HepG2 (cell line): Measurements from ENCODE around the gene PDZD2. TPM values are rescaled to one million over a fixed set of nuclear protein-coding genes. Genes with fewer than 3 reads are reported as not detected.

Source experiments
- ADNP ChIP-seq: sonication (generic); formaldehyde crosslinking; IDR thresholded peaks from 2 replicates; pipeline ENCODE4 v1.4.0; 2020; ENCODE audit warnings: missing genetic modification reagents
- AGO2 ChIP-seq: fragments of 200-400 bp; formaldehyde crosslinking; optimal IDR thresholded peaks from 2 replicates; pipeline ENCODE3; 2017; ENCODE audit warnings: mild to moderate bottlenecking, low read depth, low read length, moderate library complexity
- BHLHE40 ChIP-seq: IDR thresholded peaks from 2 replicates; pipeline ENCODE4 v1.6.1; 2011; ENCODE audit warnings: low read length, improper control_type of control experiment
- NR2F6 ChIP-seq, 2 experiments: IDR thresholded peaks; 2 replicates each; pipeline ENCODE4 v1.6.1; 2016; ENCODE audit warnings: antibody characterized with exemption in 1 of 2, mild to moderate bottlenecking in 1 of 2
- NR3C1 ChIP-seq: sonication (generic); formaldehyde crosslinking; IDR thresholded peaks from 2 replicates; pipeline ENCODE4 v1.4.0; 2020; ENCODE audit warnings: missing genetic modification reagents
- PHF20 ChIP-seq: sonication (generic); formaldehyde crosslinking; IDR thresholded peaks from 2 replicates; pipeline ENCODE4 v1.5.0; 2020; ENCODE audit warnings: mild to moderate bottlenecking, missing genetic modification reagents
- SOX6 ChIP-seq, 2 experiments: fragments of 450-650 bp in 1 of 2; sonication (generic) in 1 of 2; formaldehyde crosslinking in 1 of 2; IDR thresholded peaks; 2 replicates each; pipeline versions ENCODE4 v1.4.0 to v1.6.1; 2017 to 2020; ENCODE audit warnings: antibody characterized with exemption in 1 of 2, mild to moderate bottlenecking in 1 of 2, missing genetic modification reagents in 1 of 2
- TARDBP ChIP-seq: sonication (generic); formaldehyde crosslinking; IDR thresholded peaks from 2 replicates; pipeline ENCODE4 v1.8.0; 2022; ENCODE audit warnings: mild to moderate bottlenecking, missing genetic modification reagents
- TBX3 ChIP-seq: fragments of 450-650 bp; IDR thresholded peaks from 2 replicates; pipeline ENCODE4 v1.6.1; 2017; ENCODE audit warnings: antibody characterized with exemption, mild to moderate bottlenecking, inconsistent platforms, borderline replicate concordance
- ZFY ChIP-seq: sonication (generic); formaldehyde crosslinking; IDR thresholded peaks from 2 replicates; pipeline ENCODE4 v1.4.0; 2020; ENCODE audit warnings: missing genetic modification reagents
- ZNF282 ChIP-seq: fragments of 450-650 bp; IDR thresholded peaks from 2 replicates; pipeline ENCODE4 v1.6.1; 2018; ENCODE audit not compliant: partially characterized antibody
- ZNF296 ChIP-seq: sonication (generic); formaldehyde crosslinking; conservative IDR thresholded peaks from 2 replicates; pipeline ENCODE4 v1.5.0; 2020; ENCODE audit warnings: mild to moderate bottlenecking, missing genetic modification reagents
- ZNF567 ChIP-seq: sonication (generic); formaldehyde crosslinking; IDR thresholded peaks from 2 replicates; pipeline ENCODE4 v1.8.1; 2023; ENCODE audit warnings: mild to moderate bottlenecking, missing genetic modification reagents, borderline replicate concordance
- ZNF713 ChIP-seq: sonication (generic); formaldehyde crosslinking; IDR thresholded peaks from 2 replicates; pipeline ENCODE4 v1.4.0; 2020; ENCODE audit warnings: mild to moderate bottlenecking, missing genetic modification reagents
- polyA plus RNA-seq, 8 experiments: library from polyadenylated mRNA; depleted of rRNA in 3 of 8; stranded (reverse) in 7 of 8; unstranded in 1 of 8; fragments of >200 nt; fragmentation: Illumina TruSeq in 4 of 8; extraction: Trizol in 4 of 8; gene quantifications; 2 replicates each; pipeline versions ENCODE4 v1.2.1 to v1.2.3, GENCODE V29; 2011 to 2016; ENCODE audit warnings: low read depth in 4 of 8, missing spikeins in 1 of 8, mixed read lengths in 1 of 8; ENCODE audit not compliant: insufficient read depth in 1 of 8
- total RNA-seq, 5 experiments: library from RNA; depleted of rRNA; stranded (reverse); fragments of >200 nt; fragmentation: Illumina TruSeq; extraction: Trizol; gene quantifications; 2 replicates each; pipeline ENCODE4 v1.2.3, GENCODE V29; 2016; ENCODE audit warnings: low read depth in 1 of 5
- TF ChIP-seq, protein P1 (sequence below): sonication (generic); formaldehyde crosslinking; IDR thresholded peaks from 2 replicates; pipeline ENCODE4 v1.4.0; 2020; ENCODE audit warnings: missing genetic modification reagents
- TF ChIP-seq, protein P2 (sequence below): sonication (generic); formaldehyde crosslinking; IDR thresholded peaks from 2 replicates; pipeline ENCODE4 v1.5.1; 2020; ENCODE audit warnings: missing genetic modification reagents, mild to moderate bottlenecking, borderline replicate concordance
- TF ChIP-seq, protein P3 (sequence below): sonication (generic); formaldehyde crosslinking; IDR thresholded peaks from 2 replicates; pipeline ENCODE4 v1.4.0; 2020; ENCODE audit warnings: missing genetic modification reagents
- TF ChIP-seq, protein P4 (sequence below): sonication (generic); formaldehyde crosslinking; IDR thresholded peaks from 2 replicates; pipeline ENCODE4 v1.5.1; 2020; ENCODE audit warnings: mild to moderate bottlenecking, missing genetic modification reagents, moderate library complexity

PDZD2 gene
- total and polyA plus RNA-seq, 2 of the 13 experiments (the other 11 are each of a cell fraction or from before 2014, with no cell fraction given) = 0.04 TPM; not detected in 1

DNA sequence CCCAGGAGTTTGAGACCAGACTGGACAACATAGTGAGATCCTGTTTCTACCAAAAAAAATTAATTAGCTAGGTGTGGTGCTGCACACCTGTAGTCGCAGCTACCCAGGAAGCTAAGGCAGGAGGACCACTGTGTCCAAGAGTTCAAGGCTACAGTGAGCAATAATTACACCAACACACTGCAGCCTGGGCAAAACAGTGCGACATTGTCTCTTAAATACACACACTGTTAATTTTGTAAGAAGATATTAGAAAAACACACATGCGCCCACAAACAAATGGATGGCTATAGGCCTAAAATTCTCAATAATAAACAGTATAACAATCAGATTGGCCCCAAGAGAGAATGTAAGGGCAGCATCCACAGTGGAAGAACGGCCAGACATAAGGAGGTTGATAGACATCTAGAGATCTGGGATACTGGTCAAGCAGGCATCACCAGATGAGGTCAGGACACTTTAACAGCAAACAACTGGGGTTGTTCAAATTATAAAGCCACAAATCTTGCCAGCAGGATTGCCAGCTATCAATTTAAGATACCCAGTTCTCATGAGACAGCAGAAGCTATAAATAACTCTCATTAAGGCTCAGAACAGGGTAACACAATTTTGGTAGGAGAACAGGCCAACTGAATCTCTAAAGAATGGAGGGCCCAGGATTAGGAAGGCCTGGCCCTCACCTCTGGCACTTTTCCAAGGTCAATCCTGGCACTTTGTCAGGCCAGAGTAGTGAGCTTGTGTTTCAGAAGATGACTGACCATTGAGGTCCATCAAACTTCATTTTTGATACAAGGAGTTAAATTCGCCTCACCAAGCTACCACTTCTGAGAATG, 505.7 kb downstream of the PDZD2 start (continued):
- no peak for TF ChIP-seq AGO2
- TF ChIP-seq ADNP (CRISPR knock-in tag) = no peak
- no peak for TF ChIP-seq NR3C1
- TF ChIP-seq, protein P1, sequence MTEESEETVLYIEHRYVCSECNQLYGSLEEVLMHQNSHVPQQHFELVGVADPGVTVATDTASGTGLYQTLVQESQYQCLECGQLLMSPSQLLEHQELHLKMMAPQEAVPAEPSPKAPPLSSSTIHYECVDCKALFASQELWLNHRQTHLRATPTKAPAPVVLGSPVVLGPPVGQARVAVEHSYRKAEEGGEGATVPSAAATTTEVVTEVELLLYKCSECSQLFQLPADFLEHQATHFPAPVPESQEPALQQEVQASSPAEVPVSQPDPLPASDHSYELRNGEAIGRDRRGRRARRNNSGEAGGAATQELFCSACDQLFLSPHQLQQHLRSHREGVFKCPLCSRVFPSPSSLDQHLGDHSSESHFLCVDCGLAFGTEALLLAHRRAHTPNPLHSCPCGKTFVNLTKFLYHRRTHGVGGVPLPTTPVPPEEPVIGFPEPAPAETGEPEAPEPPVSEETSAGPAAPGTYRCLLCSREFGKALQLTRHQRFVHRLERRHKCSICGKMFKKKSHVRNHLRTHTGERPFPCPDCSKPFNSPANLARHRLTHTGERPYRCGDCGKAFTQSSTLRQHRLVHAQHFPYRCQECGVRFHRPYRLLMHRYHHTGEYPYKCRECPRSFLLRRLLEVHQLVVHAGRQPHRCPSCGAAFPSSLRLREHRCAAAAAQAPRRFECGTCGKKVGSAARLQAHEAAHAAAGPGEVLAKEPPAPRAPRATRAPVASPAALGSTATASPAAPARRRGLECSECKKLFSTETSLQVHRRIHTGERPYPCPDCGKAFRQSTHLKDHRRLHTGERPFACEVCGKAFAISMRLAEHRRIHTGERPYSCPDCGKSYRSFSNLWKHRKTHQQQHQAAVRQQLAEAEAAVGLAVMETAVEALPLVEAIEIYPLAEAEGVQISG (CRISPR knock-in tag) = no peak
- peak; percentile 35; the same call in 1 of the 2 replicates for TF ChIP-seq TBX3
- no peak for TF ChIP-seq SOX6 (IDR thresholded peaks at IDR 0.05)
- peak; percentile 54 for TF ChIP-seq SOX6 (CRISPR knock-in tag; IDR thresholded peaks at IDR 0.05)
- no peak for TF ChIP-seq TARDBP (CRISPR knock-in tag)
- no peak for TF ChIP-seq PHF20
- TF ChIP-seq, protein P2, sequence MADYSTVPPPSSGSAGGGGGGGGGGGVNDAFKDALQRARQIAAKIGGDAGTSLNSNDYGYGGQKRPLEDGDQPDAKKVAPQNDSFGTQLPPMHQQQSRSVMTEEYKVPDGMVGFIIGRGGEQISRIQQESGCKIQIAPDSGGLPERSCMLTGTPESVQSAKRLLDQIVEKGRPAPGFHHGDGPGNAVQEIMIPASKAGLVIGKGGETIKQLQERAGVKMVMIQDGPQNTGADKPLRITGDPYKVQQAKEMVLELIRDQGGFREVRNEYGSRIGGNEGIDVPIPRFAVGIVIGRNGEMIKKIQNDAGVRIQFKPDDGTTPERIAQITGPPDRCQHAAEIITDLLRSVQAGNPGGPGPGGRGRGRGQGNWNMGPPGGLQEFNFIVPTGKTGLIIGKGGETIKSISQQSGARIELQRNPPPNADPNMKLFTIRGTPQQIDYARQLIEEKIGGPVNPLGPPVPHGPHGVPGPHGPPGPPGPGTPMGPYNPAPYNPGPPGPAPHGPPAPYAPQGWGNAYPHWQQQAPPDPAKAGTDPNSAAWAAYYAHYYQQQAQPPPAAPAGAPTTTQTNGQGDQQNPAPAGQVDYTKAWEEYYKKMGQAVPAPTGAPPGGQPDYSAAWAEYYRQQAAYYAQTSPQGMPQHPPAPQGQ (CRISPR knock-in tag) = no peak
- no peak for TF ChIP-seq NR2F6 (IDR thresholded peaks at IDR 0.05)
- TF ChIP-seq NR2F6 (CRISPR knock-in tag; IDR thresholded peaks at IDR 0.05) = no peak
- TF ChIP-seq, protein P3, sequence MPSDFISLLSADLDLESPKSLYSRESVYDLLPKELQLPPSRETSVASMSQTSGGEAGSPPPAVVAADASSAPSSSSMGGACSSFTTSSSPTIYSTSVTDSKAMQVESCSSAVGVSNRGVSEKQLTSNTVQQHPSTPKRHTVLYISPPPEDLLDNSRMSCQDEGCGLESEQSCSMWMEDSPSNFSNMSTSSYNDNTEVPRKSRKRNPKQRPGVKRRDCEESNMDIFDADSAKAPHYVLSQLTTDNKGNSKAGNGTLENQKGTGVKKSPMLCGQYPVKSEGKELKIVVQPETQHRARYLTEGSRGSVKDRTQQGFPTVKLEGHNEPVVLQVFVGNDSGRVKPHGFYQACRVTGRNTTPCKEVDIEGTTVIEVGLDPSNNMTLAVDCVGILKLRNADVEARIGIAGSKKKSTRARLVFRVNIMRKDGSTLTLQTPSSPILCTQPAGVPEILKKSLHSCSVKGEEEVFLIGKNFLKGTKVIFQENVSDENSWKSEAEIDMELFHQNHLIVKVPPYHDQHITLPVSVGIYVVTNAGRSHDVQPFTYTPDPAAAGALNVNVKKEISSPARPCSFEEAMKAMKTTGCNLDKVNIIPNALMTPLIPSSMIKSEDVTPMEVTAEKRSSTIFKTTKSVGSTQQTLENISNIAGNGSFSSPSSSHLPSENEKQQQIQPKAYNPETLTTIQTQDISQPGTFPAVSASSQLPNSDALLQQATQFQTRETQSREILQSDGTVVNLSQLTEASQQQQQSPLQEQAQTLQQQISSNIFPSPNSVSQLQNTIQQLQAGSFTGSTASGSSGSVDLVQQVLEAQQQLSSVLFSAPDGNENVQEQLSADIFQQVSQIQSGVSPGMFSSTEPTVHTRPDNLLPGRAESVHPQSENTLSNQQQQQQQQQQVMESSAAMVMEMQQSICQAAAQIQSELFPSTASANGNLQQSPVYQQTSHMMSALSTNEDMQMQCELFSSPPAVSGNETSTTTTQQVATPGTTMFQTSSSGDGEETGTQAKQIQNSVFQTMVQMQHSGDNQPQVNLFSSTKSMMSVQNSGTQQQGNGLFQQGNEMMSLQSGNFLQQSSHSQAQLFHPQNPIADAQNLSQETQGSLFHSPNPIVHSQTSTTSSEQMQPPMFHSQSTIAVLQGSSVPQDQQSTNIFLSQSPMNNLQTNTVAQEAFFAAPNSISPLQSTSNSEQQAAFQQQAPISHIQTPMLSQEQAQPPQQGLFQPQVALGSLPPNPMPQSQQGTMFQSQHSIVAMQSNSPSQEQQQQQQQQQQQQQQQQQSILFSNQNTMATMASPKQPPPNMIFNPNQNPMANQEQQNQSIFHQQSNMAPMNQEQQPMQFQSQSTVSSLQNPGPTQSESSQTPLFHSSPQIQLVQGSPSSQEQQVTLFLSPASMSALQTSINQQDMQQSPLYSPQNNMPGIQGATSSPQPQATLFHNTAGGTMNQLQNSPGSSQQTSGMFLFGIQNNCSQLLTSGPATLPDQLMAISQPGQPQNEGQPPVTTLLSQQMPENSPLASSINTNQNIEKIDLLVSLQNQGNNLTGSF (CRISPR knock-in tag) = no peak
- no peak for TF ChIP-seq ZNF567
- no peak for TF ChIP-seq ZNF282
- TF ChIP-seq BHLHE40 = no peak
- TF ChIP-seq ZNF713 = no peak
- TF ChIP-seq ZFY (CRISPR knock-in tag) = no peak
- TF ChIP-seq, protein P4, sequence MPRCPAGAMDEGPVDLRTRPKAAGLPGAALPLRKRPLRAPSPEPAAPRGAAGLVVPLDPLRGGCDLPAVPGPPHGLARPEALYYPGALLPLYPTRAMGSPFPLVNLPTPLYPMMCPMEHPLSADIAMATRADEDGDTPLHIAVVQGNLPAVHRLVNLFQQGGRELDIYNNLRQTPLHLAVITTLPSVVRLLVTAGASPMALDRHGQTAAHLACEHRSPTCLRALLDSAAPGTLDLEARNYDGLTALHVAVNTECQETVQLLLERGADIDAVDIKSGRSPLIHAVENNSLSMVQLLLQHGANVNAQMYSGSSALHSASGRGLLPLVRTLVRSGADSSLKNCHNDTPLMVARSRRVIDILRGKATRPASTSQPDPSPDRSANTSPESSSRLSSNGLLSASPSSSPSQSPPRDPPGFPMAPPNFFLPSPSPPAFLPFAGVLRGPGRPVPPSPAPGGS (CRISPR knock-in tag) = no peak
- TF ChIP-seq ZNF296 (CRISPR knock-in tag) = no peak
